ENCODE measurements around the gene HP. TPM values are rescaled to one million over a fixed set of nuclear protein-coding genes. Genes with fewer than 3 reads are reported as not detected.

The HP gene
- total RNA-seq, 1 experiment from 2014 or later: 18.1 TPM

DNA sequence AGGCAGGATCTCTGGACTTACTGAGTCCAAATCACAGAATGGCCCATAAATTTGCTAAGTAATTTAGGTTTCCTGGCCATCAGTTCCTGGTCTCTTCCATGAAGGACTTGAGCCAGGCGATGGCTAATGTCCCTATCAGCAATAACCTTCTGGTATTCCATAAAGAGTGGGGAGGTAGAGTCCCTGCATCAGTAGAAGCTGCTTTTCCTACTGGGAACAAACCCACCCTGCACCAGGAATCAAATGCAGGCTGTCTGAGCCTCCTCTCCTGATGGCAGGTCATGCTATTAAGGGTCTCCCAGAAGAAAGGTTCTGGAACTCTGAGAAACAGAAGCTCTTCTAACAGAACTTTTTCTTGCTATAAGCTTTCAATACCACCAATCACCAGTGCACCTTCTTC is 7.3 kb downstream of the HP start (continued):
- TF ChIP-seq JUND (IDR thresholded peaks at IDR 0.05) (no peak), POLR2A (IDR thresholded peaks at IDR 0.05; ENCODE audit: borderline replicate concordance, extremely low read depth, insufficient read depth, insufficient read length) (no peak), EGR1 (IDR thresholded peaks at IDR 0.05; ENCODE audit: low read depth) (no peak)
- TF ChIP-seq, protein P1, sequence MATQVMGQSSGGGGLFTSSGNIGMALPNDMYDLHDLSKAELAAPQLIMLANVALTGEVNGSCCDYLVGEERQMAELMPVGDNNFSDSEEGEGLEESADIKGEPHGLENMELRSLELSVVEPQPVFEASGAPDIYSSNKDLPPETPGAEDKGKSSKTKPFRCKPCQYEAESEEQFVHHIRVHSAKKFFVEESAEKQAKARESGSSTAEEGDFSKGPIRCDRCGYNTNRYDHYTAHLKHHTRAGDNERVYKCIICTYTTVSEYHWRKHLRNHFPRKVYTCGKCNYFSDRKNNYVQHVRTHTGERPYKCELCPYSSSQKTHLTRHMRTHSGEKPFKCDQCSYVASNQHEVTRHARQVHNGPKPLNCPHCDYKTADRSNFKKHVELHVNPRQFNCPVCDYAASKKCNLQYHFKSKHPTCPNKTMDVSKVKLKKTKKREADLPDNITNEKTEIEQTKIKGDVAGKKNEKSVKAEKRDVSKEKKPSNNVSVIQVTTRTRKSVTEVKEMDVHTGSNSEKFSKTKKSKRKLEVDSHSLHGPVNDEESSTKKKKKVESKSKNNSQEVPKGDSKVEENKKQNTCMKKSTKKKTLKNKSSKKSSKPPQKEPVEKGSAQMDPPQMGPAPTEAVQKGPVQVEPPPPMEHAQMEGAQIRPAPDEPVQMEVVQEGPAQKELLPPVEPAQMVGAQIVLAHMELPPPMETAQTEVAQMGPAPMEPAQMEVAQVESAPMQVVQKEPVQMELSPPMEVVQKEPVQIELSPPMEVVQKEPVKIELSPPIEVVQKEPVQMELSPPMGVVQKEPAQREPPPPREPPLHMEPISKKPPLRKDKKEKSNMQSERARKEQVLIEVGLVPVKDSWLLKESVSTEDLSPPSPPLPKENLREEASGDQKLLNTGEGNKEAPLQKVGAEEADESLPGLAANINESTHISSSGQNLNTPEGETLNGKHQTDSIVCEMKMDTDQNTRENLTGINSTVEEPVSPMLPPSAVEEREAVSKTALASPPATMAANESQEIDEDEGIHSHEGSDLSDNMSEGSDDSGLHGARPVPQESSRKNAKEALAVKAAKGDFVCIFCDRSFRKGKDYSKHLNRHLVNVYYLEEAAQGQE (IDR thresholded peaks at IDR 0.05; ENCODE audit: low read depth): no peak

DNA sequence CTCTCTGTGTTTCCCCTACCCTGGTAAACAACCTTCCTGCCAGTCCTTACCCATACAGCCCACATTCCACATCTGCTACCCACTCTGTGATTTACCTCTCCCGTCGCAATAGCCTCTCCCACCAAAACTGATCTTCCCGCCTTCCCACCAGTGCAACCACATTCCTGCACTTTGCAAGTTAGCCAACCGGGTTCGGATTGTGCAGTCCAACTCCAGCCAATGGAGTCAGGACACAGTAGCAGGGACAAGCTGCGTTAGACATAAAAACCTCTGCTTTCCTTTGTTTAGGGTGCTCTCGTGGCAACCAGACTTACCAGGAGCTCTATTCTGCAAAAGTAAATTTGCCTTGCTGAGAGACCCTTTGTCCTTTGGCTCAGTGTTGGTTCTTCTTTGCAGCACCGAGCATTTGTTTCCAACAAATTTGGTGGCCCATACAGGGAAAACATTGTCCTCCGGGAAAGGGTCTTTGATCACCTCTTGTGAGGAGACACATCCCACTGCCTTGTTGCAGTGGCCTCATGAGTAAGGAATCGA is 10.1 kb downstream of the HP start:
- H3K4me3 ChIP-seq (replicated peaks in 1 of 2; ENCODE audit: low read depth in 1 of 2, low read length in 2 of 2): no peak overlapping the region
- no peak overlapping the region for H2AFZ ChIP-seq (ENCODE audit: low read depth, low read length, poor library complexity, severe bottlenecking)
- POLR2A ChIA-PET: no interaction called here
- H4K20me1 ChIP-seq (ENCODE audit: insufficient read depth): no peaks in the 10 kb centered on the region
- H3K9me3 ChIP-seq (ENCODE audit: control insufficient read depth in 1 of 2, insufficient read depth in 1 of 2, low read depth in 1 of 2, low read length in 2 of 2): no peaks in the 10 kb centered on the region
- no peaks in the 10 kb centered on the region for H3K79me2 ChIP-seq (ENCODE audit: insufficient read depth, low read length)
- TF ChIP-seq, protein P1 (IDR thresholded peaks at IDR 0.05; ENCODE audit: low read depth): no peak
- TF ChIP-seq SRF (IDR thresholded peaks at IDR 0.05; ENCODE audit: low read depth) (no peak), EZH2 (IDR thresholded peaks at IDR 0.05) (no peak), RAD21 (IDR thresholded peaks at IDR 0.05; ENCODE audit: low read depth) (no peak), EZH2phosphoT487 (IDR thresholded peaks at IDR 0.05; ENCODE audit: borderline replicate concordance) (no peak)
- no peak overlapping the region for H3K9ac ChIP-seq (ENCODE audit: low read length)
- H3K9me2 ChIP-seq (ENCODE audit: insufficient read depth): no peaks in the 10 kb centered on the region
- no peak overlapping the region for H3K27ac ChIP-seq (ENCODE audit: low read depth, low read length)
- intact Hi-C loops (cut with micrococcal nuclease): no loop called here
- no TSS peak for BruUV-seq (replicated peaks)
- peaks cover 21% of the 10 kb centered on the region for H3K27me3 ChIP-seq (ENCODE audit: insufficient read depth, low read length)
- no peak overlapping the region for H3K4me2 ChIP-seq (ENCODE audit: low read length)
- no peak for DNase-seq (ENCODE audit: low read depth, low spot score)
- no peaks in the 10 kb centered on the region for H3K4me1 ChIP-seq (ENCODE audit: control insufficient read depth in 1 of 2, insufficient read depth in 2 of 2, low read length in 2 of 2)
- no peaks in the 10 kb centered on the region for H3K36me3 ChIP-seq (ENCODE audit: control insufficient read depth in 1 of 2, insufficient read depth in 2 of 2, low read length in 2 of 2)
- ATAC-seq: no peak
- CTCF ChIA-PET: no interaction called here
- RAD21 ChIA-PET (ENCODE audit: low non-redundant PET in 1 of 2, low total read pairs in 2 of 2, uncharacterized antibody in 2 of 2, unreplicated experiment in 2 of 2): no interaction called here
